PC-3 (cell line): ENCODE results near the gene AKAP13. TPM values are rescaled to one million over a fixed set of nuclear protein-coding genes. Genes with fewer than 3 reads are reported as not detected.

Source experiments
- ATAC-seq: fragments of 200-7000 bp; cut with Tn5 transposase; 2 replicates; pipeline ENCODE4 v1.9.1; 2020; ENCODE audit warnings: mild to moderate bottlenecking, moderate library complexity
- BruUV-seq: library from RNA; stranded (reverse); fragments of 400-500 nt; replicated peaks from 2 replicates; lab custom pipeline; 2021; lab: Mats Ljungman, UMichigan
- CTCF ChIA-PET: fragments of 300-600 bp; sonication (Branson Sonifier 250); formaldehyde crosslinking; loops from one replicate; lab custom pipeline; 2022; ENCODE audit warnings: antibody characterized with exemption; lab: Charles Lee
- POLR2A ChIA-PET: fragments of 300-600 bp; sonication (Branson Sonifier 250); formaldehyde crosslinking; loops from one replicate; lab custom pipeline; 2022; ENCODE audit warnings: antibody characterized with exemption; ENCODE audit not compliant: unreplicated experiment; lab: Charles Lee
- DNase-seq: peaks from one replicate; pipeline ENCODE4 v3.0.0-alpha.2; 2015
- H2AFZ ChIP-seq: fragments of 300-600 bp; sonication (generic); 2 replicates; pipeline ENCODE4 v1.6.0; 2016; ENCODE audit warnings: antibody characterized with exemption, low read length
- H3F3A ChIP-seq: fragments of 300-600 bp; sonication (generic); one replicate; pipeline ENCODE4 v1.6.0; 2017; ENCODE audit warnings: antibody characterized with exemption, low read length, control low read depth, mild to moderate bottlenecking; ENCODE audit not compliant: unreplicated experiment
- H3K27ac ChIP-seq: fragments of 300-600 bp; sonication (generic); 2 replicates; pipeline ENCODE4 v1.5.1; 2016; ENCODE audit warnings: mild to moderate bottlenecking, low read length
- H3K27me3 ChIP-seq: fragments of 300-600 bp; sonication (generic); 2 replicates; pipeline ENCODE4 v1.6.1; 2016; ENCODE audit warnings: low read length, mixed read lengths
- H3K36me3 ChIP-seq: fragments of 300-600 bp; sonication (generic); 2 replicates; pipeline ENCODE4 v1.6.1; 2016; ENCODE audit warnings: low read depth, mixed run types, low read length, mixed read lengths
- H3K4me1 ChIP-seq: fragments of 300-600 bp; sonication (generic); 2 replicates; pipeline ENCODE4 v1.5.1; 2016; ENCODE audit warnings: low read length; ENCODE audit not compliant: insufficient read depth
- H3K4me2 ChIP-seq: fragments of 300-600 bp; sonication (generic); 2 replicates; pipeline ENCODE4 v1.6.0; 2016; ENCODE audit warnings: low read length
- H3K4me3 ChIP-seq: fragments of 300-600 bp; sonication (generic); 2 replicates; pipeline ENCODE4 v1.5.1; 2016; ENCODE audit warnings: mild to moderate bottlenecking, low read length, mixed read lengths
- H3K79me2 ChIP-seq: fragments of 300-600 bp; sonication (generic); 2 replicates; pipeline ENCODE4 v1.6.1; 2017; ENCODE audit warnings: low read length, mixed read lengths
- H3K9ac ChIP-seq: fragments of 300-600 bp; sonication (generic); 2 replicates; pipeline ENCODE4 v1.6.0; 2016; ENCODE audit warnings: mild to moderate bottlenecking, low read length
- H3K9me2 ChIP-seq: fragments of 300-600 bp; sonication (generic); replicated peaks from 2 replicates; pipeline ENCODE4 v1.6.1; 2016; ENCODE audit warnings: mixed run types, low read length, mixed read lengths
- H3K9me3 ChIP-seq: fragments of 300-600 bp; sonication (generic); 2 replicates; pipeline ENCODE4 v1.6.1; 2016; ENCODE audit warnings: low read length, mixed read lengths
- H4K20me1 ChIP-seq: fragments of 300-600 bp; sonication (generic); 2 replicates; pipeline ENCODE4 v1.6.1; 2016; ENCODE audit warnings: low read length, mixed read lengths
- EZH2 ChIP-seq: fragments of 300-600 bp; sonication (generic); IDR thresholded peaks from one replicate; pipeline ENCODE4 v1.6.1; 2017; ENCODE audit warnings: antibody characterized with exemption, mild to moderate bottlenecking, low read length; ENCODE audit not compliant: unreplicated experiment
- EZH2phosphoT487 ChIP-seq: fragments of 300-600 bp; sonication (generic); IDR thresholded peaks from 2 replicates; pipeline ENCODE4 v1.6.1; 2018; ENCODE audit warnings: mild to moderate bottlenecking, antibody characterized with exemption, low read length, borderline replicate concordance
- intact Hi-C: fragments of 100-400 bp; cut with micrococcal nuclease; formaldehyde crosslinking; loops from 2 replicates; pipeline ENCODE4 v1.9.0; 2023
- total RNA-seq: library from RNA; depleted of rRNA; stranded (reverse); fragments of >200 nt; gene quantifications from 2 replicates; pipeline ENCODE4 v1.2.3, GENCODE V29; 2014
- TF ChIP-seq, protein P1 (sequence below): fragments of 300-600 bp; sonication (generic); conservative IDR thresholded peaks from 2 replicates; pipeline ENCODE4 v1.5.1; 2017; ENCODE audit warnings: antibody characterized with exemption, low read depth, mild to moderate bottlenecking, low read length

Gene AKAP13
- total RNA-seq, 1 experiment from 2014 or later: 36.8 TPM

DNA sequence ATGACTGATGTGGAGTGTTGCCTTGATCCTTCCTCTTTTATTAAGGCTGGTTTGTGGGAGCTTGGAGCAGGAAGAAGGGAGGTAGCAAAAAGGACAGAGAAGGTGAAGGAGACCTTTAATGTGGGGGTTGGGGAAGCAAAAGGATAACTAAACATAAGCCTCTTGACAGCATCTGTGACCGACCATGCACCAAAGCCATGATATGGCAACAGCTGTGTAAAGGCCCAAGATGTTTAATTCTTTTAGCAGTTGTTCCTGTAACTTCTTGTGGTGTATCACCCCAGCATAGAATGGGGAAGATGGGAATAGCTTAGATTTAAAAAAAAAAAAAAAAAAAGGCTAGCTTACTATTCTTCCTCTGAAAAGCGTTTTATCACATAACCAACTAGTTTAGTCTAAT is 219.6 kb downstream of the AKAP13 start:
- POLR2A ChIA-PET: no interaction called here

DNA sequence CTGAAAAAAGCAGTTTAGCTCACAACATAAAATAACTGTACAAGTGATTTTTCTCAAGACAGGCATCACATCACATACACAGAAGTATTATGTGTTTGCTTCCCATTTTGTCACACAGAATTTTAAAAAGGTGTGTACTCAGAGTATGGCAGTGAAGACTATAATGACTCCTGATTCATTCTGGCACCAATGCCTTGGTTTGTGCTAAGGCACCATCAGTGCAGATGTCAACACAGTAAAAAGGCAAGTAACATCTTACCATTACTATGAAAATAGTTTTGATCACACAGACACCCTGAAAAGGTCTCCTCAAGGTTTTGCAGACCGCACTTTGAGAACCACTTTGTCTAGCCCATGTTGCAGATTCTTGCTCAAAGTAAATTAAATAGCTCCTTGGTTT is 222.8 kb downstream of the AKAP13 start:
- no TSS peak for BruUV-seq
- Histone ChIP-seq H3K9me2 (no peaks in the 10 kb centered on the region), H3K36me3 (0 out of 2 replicates have a peak, but pooled peaks cover 3% of the 10 kb centered on the region), H3K79me2 (no peaks in the 10 kb centered on the region; the same call in 1 of the 2 replicates), H4K20me1 (no peaks in the 10 kb centered on the region), H3K27ac (no peak overlapping the region), H3K27me3 (no peaks in the 10 kb centered on the region), H2AFZ (no peak overlapping the region), H3K9me3 (no peaks in the 10 kb centered on the region), H3F3A (peaks cover 7% of the 10 kb centered on the region), H3K4me3 (no peak overlapping the region), H3K9ac (no peak overlapping the region), H3K4me2 (no peak overlapping the region), H3K4me1 (peaks cover 19% of the 10 kb centered on the region)
- POLR2A ChIA-PET: no interaction called here
- no peak for DNase-seq
- no peak for ATAC-seq
- TF ChIP-seq, protein P1, sequence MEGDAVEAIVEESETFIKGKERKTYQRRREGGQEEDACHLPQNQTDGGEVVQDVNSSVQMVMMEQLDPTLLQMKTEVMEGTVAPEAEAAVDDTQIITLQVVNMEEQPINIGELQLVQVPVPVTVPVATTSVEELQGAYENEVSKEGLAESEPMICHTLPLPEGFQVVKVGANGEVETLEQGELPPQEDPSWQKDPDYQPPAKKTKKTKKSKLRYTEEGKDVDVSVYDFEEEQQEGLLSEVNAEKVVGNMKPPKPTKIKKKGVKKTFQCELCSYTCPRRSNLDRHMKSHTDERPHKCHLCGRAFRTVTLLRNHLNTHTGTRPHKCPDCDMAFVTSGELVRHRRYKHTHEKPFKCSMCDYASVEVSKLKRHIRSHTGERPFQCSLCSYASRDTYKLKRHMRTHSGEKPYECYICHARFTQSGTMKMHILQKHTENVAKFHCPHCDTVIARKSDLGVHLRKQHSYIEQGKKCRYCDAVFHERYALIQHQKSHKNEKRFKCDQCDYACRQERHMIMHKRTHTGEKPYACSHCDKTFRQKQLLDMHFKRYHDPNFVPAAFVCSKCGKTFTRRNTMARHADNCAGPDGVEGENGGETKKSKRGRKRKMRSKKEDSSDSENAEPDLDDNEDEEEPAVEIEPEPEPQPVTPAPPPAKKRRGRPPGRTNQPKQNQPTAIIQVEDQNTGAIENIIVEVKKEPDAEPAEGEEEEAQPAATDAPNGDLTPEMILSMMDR: no peak
- TF ChIP-seq EZH2 (no peak), EZH2phosphoT487 (no peak)
- CTCF ChIA-PET: no interaction called here
- intact Hi-C loops: no loop called here

More for the DNA sequence above, 219.6 kb downstream of the AKAP13 start:
- Histone ChIP-seq H3K27ac (no peak overlapping the region), H3K36me3 (0 out of 2 replicates have a peak, but pooled peaks cover 3% of the 10 kb centered on the region), H4K20me1 (peaks cover 3% of the 10 kb centered on the region; the same call in 1 of the 2 replicates), H3K27me3 (no peaks in the 10 kb centered on the region), H2AFZ (no peak overlapping the region), H3K9ac (no peak overlapping the region), H3K4me3 (no peak overlapping the region), H3K9me3 (no peaks in the 10 kb centered on the region), H3F3A (no peaks in the 10 kb centered on the region), H3K4me2 (no peak overlapping the region), H3K79me2 (peaks cover 10% of the 10 kb centered on the region; the same call in 1 of the 2 replicates), H3K9me2 (no peaks in the 10 kb centered on the region), H3K4me1 (peaks cover 13% of the 10 kb centered on the region)
- TF ChIP-seq EZH2phosphoT487 (no peak), EZH2 (no peak)
- TF ChIP-seq, protein P1: no peak
- intact Hi-C loops: no loop called here
- ATAC-seq (no peak), DNase-seq (no peak)
- CTCF ChIA-PET: interaction anchor here (0.7 kb wide), 1 partner anchor 53 kb away, joined by 3 read pairs; no protein-coding TSS in a partner anchor
- BruUV-seq: no TSS peak

DNA sequence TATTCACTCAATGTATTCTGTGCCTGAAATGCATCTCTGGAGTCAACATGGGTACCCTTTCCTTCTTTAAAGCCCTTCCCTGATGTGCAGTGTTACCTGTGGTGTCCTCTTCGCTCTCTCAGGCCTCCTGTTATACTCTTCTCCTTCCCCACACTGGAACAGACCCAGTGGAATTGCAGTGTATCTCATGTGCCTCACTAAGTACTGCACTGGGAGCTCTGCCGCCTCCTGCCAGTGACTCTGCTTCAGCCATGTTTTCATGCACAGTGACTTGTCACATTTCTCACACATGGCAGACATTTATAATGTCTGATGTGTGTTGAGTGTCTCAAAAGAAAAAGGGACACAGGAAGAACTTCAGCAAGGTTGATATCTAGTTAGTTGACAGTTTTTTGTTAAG is 223.3 kb downstream of the AKAP13 start:
- TF ChIP-seq EZH2phosphoT487: no peak
- TF ChIP-seq, protein P1: no peak
- TF ChIP-seq EZH2: no peak
- H3K79me2 ChIP-seq: no peaks in the 10 kb centered on the region; the same call in 1 of the 2 replicates
- no peak overlapping the region for H3K27ac ChIP-seq
- H3K4me2 ChIP-seq: no peak overlapping the region
- intact Hi-C loops: no loop called here
- no peaks in the 10 kb centered on the region for H3K27me3 ChIP-seq
- no peaks in the 10 kb centered on the region for H3K9me2 ChIP-seq
- H3K9ac ChIP-seq: no peak overlapping the region
- H3F3A ChIP-seq: peaks cover 7% of the 10 kb centered on the region
- no peak overlapping the region for H2AFZ ChIP-seq
- ATAC-seq: no peak
- DNase-seq: no peak
- BruUV-seq: no TSS peak
- H4K20me1 ChIP-seq: no peaks in the 10 kb centered on the region
- peaks cover 25% of the 10 kb centered on the region for H3K4me1 ChIP-seq
- H3K9me3 ChIP-seq: no peaks in the 10 kb centered on the region
- H3K4me3 ChIP-seq: no peak overlapping the region
- POLR2A ChIA-PET: no interaction called here
- CTCF ChIA-PET: no interaction called here
- 0 out of 2 replicates have a peak, but pooled peaks cover 3% of the 10 kb centered on the region for H3K36me3 ChIP-seq
